Tibial artery (tissue), 4 donors: ENCODE data around the gene STIL.

Experiments
- DNase-seq, 2 donors: peaks; one replicate each; pipeline ENCODE4 v3.0.0-alpha.2; 2019
- H3K27ac ChIP-seq, 2 donors: fragments of 200-600 bp; sonication (generic) in 1 of 2; 1 replicate in 1 of 2; 2 replicates in 1 of 2; pipeline ENCODE4 v1.5.1; 2018 to 2019; ENCODE audit warnings: mild to moderate bottlenecking in 1 of 2
- H3K27me3 ChIP-seq, 2 donors: fragments of 200-600 bp; sonication (generic) in 1 of 2; one replicate each; pipeline versions ENCODE4 v1.5.1 to v1.6.0; 2016 to 2019
- H3K36me3 ChIP-seq, 3 donors: fragments of 200-600 bp; sonication (generic) in 2 of 3; one replicate each; pipeline ENCODE4 v1.5.1; 2016 to 2019; ENCODE audit warnings: mild to moderate bottlenecking in 2 of 3
- H3K4me1 ChIP-seq, 4 donors: fragments of 200-600 bp; sonication (generic) in 2 of 4; 1 replicate in 3 of 4; 2 replicates in 1 of 4; pipeline ENCODE4 v1.5.1; 2016 to 2019
- H3K4me3 ChIP-seq, 2 donors: fragments of 200-600 bp; sonication (generic) in 1 of 2; 1 replicate in 1 of 2; 2 replicates in 1 of 2; pipeline ENCODE4 v1.5.1; 2018 to 2019; ENCODE audit warnings: mild to moderate bottlenecking in 2 of 2
- H3K9me3 ChIP-seq, 3 donors: fragments of 200-600 bp; sonication (generic) in 1 of 3; one replicate each; pipeline ENCODE4 v1.5.1; 2016 to 2019
- intact Hi-C: fragments of 100-400 bp; cut with DNase I; formaldehyde crosslinking; loops from one replicate; pipeline ENCODE4 v1.15.0; 2023; ENCODE audit warnings: low total_unique reads
- TF ChIP-seq, protein P1 (sequence below), 2 experiments: fragments of 200-600 bp in 1 of 2; fragments of 450-650 bp in 1 of 2; IDR thresholded peaks; one replicate each; pipeline ENCODE4 v1.5.1; 2017 to 2019; ENCODE audit warnings: antibody characterized with exemption in 2 of 2, mild to moderate bottlenecking in 1 of 2, moderate library complexity in 1 of 2

Gene STIL

DNA sequence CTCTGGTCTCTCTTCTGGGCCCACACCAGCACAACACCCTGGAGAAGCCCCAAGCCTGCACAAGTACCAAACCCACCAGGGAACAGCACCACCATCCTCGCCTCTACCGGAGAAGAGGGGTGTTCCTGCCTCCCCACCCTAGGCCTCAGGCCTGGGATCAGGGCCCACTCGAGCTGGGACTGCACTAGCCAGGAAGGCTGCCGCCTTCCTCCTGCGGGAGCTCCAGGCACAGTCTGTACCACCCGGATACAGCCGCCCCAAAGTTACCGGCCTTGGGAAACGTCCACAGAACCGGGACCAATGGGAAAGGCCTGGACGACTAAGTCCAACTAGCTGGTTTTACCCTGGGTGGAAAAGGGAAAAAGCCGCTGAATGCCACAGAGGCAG is 85.3 kb downstream of the STIL start:
- no peak for DNase-seq
- no peaks in the 10 kb centered on the region for H3K36me3 ChIP-seq
- no peaks in the 10 kb centered on the region for H3K9me3 ChIP-seq
- no peak overlapping the region for H3K27ac ChIP-seq
- peaks cover 11 to 98% of the 10 kb centered on the region in 2 donors for H3K27me3 ChIP-seq
- intact Hi-C loops, result no loop called here
- peak overlapping the region in 1 of 2 donors; percentile 12 for H3K4me3 ChIP-seq
- H3K4me1 ChIP-seq, result peaks cover 3 to 42% (median 35%) of the 10 kb centered on the region in 4 donors
- TF ChIP-seq, protein P1, sequence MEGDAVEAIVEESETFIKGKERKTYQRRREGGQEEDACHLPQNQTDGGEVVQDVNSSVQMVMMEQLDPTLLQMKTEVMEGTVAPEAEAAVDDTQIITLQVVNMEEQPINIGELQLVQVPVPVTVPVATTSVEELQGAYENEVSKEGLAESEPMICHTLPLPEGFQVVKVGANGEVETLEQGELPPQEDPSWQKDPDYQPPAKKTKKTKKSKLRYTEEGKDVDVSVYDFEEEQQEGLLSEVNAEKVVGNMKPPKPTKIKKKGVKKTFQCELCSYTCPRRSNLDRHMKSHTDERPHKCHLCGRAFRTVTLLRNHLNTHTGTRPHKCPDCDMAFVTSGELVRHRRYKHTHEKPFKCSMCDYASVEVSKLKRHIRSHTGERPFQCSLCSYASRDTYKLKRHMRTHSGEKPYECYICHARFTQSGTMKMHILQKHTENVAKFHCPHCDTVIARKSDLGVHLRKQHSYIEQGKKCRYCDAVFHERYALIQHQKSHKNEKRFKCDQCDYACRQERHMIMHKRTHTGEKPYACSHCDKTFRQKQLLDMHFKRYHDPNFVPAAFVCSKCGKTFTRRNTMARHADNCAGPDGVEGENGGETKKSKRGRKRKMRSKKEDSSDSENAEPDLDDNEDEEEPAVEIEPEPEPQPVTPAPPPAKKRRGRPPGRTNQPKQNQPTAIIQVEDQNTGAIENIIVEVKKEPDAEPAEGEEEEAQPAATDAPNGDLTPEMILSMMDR (IDR thresholded peaks at IDR 0.05), result no peak

- H3K27ac ChIP-seq, result no peak overlapping the region
- peaks cover 3 to 42% (median 35%) of the 10 kb centered on the region in 4 donors for H3K4me1 ChIP-seq
- TF ChIP-seq, protein P1 (IDR thresholded peaks at IDR 0.05), result no peak
- no peak overlapping the region for H3K4me3 ChIP-seq
- intact Hi-C loops, result no loop called here
- peak in 1 of 2 donors; percentile 34 for DNase-seq
- no peaks in the 10 kb centered on the region for H3K36me3 ChIP-seq
- peaks cover 11 to 98% of the 10 kb centered on the region in 2 donors for H3K27me3 ChIP-seq
- H3K9me3 ChIP-seq, result no peaks in the 10 kb centered on the region
Measured at GRCh38 chr1:47227341-47228232, 86.4 kb downstream of the STIL start.

DNA sequence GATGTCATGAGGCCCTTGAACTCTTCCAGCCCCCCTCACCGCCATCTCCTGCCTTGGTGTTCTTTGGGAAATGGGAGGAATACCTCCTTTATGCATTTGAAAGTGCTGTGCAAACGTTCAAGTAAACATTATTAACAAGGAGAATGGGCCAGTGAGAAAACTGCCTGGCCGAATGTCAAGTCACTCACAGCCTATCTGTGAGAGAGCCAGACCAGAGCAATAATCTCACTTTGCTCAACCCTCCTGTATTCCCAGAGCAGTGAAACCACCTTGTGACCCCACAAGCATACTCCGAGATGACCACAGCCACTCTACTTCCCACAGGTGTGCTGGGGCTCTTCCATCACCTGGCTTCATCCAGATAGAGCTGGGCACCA is 87.1 kb downstream of the STIL start:
- H3K27me3 ChIP-seq, result peaks cover 6 to 97% of the 10 kb centered on the region in 2 donors
- H3K9me3 ChIP-seq, result no peaks in the 10 kb centered on the region
- H3K4me1 ChIP-seq, result peaks cover 3 to 36% (median 30%) of the 10 kb centered on the region in 4 donors
- no peak overlapping the region for H3K27ac ChIP-seq
- H3K36me3 ChIP-seq, result no peaks in the 10 kb centered on the region
- TF ChIP-seq, protein P1 (IDR thresholded peaks at IDR 0.05), result no peak
- no peak overlapping the region for H3K4me3 ChIP-seq
- DNase-seq, result no peak
- intact Hi-C loops, result no loop called here

GRCh38 chr1:47226121-47226838 is 87.7 kb downstream of the STIL start:
- intact Hi-C loops, result no loop called here
- H3K4me3 ChIP-seq, result peak overlapping the region in 1 of 2 donors; percentile 43
- no peaks in the 10 kb centered on the region for H3K36me3 ChIP-seq
- TF ChIP-seq, protein P1 (IDR thresholded peaks at IDR 0.05), result no peak
- H3K27me3 ChIP-seq, result peaks cover under 1 to 97% of the 10 kb centered on the region in 2 donors
- DNase-seq, result no peak
- H3K9me3 ChIP-seq, result no peaks in the 10 kb centered on the region
- peaks cover 3 to 31% (median 25%) of the 10 kb centered on the region in 4 donors for H3K4me1 ChIP-seq
- no peak overlapping the region for H3K27ac ChIP-seq

- Histone ChIP-seq H3K4me1 (peaks cover 3 to 23% (median 18%) of the 10 kb centered on the region in 4 donors), H3K36me3 (no peaks in the 10 kb centered on the region), H3K4me3 (peak overlapping the region; percentile 24 to 43), H3K9me3 (no peaks in the 10 kb centered on the region), H3K27me3 (peaks cover 0 to 97% of the 10 kb centered on the region in 2 donors), H3K27ac (no peak overlapping the region)
- TF ChIP-seq, protein P1 (IDR thresholded peaks at IDR 0.05), result no peak
- intact Hi-C loops, result no loop called here
- no peak for DNase-seq
Measured at GRCh38 chr1:47225430-47226100, 88.4 kb downstream of the STIL start.
